GM19452 (cell line): Measurements from ENCODE around the gene AKAP3.
A peak's percentile ranks its signal among the peaks of the same experiment; 100 is the strongest.

Experiments
- ATAC-seq: cut with Tn5 transposase; IDR thresholded peaks from one replicate; pipeline ENCODE4 v1.9.1; 2021; ENCODE audit not compliant: unreplicated experiment

AKAP3 gene

DNA sequence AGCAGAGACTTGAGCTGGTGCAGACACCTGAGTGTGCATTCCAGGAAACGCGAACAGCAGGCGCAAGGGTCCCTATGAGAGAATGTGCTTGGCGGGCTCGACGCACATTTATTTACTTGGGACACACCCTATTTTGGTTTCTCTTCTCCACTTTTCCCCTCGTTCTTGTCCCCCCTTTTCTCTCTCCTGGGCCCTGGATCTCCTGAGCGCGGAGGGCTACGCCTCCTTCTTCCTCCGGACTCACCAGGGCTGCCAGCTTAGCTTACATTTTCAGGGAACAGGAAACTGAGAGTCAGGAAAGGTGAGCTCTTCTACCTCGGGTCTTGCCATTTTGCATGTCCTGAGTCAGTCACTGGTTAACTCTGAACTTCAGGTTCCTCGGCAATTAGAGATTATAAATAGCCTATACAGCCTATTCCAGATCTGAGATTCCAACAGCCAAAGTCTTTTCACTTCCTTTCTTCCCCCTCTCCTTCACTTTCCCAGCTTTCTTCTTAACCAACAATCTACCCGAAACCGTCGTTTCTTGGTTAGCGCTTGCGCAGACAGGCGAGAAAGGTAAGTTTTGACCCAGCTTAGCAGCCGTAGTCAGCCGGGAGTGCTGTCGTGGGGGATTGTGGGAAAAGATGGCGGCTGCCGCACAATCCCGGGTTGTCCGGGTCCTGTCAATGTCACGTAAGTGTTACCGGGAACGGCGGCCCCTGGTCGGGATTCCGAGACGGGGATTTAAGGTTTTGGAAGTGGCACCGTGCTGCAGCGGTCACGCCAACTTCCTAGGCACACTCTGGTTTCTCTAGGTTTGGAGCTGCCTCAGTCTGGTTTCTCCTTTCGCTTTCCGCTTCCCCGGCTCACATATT, at the start of gene AKAP3, which contains the start of gene NDUFA9:
AKAP3 (minus strand) TSS at position 551 of the 857 bp plus-strand sequence. CDS start 10,855 bp downstream, outside the sequence.
NDUFA9 (plus strand) TSS at position 614 of the 857 bp plus-strand sequence; CDS start at position 627, 13 bp downstream.
- ATAC-seq = peak; percentile 90

DNA sequence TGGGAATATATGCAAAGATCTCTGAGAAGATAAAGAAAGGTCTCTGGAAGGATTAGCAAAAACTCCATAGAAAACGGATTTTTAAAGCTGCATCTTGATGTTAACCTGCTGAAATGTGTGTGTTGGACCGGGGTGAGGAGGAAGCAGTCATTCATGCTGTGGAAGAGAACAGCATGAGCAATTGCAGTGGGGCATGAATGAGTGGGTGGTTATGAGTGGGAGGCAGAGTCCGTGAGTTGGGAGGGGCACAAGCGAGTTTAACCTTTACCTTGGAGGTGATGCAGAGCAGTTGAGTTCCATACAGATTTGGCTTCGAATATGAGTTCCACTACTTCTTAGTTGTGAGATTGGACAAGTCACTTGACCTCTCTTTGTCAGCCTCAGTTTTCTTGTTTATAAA, 41.9 kb upstream of the AKAP3 start:
- ATAC-seq = no peak

DNA sequence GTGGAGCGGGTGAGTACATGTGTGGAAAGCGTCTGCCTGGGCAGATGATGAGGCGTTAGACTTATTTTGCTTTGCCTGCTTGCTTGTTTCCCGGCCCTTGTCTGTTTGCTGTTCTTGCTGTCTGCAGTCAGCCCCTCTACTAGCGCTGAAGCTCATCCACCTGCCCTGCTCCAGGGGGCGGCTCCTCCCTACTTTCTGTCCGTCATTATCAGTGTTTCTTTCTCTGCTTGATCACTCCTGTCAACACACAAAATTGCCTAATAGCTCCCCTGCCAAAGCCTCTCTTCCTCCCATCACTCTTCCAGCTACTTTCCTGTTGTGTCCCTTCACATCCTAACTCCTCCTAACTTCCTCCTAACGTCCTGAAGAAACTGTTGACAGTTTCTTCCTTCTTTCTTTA, 36.5 kb upstream of the AKAP3 start:
- no peak for ATAC-seq

DNA sequence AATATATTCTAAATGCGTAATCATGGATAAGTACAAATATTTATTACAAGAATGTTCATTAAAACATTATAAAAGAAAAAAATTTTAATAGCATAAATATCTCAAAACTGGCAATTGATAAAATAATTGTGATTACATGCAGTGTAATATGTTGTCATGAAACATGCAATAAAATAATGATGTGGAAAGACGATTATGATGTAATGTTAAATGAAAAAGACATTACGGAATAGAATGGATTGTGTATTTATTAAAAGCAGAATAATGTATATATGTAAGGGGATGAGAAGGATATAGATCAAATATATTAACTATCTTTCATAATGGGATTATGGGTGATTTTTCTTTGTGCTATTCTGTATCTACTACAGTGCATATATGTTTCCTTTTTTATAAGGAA, 32.9 kb upstream of the AKAP3 start:
- ATAC-seq = no peak

DNA sequence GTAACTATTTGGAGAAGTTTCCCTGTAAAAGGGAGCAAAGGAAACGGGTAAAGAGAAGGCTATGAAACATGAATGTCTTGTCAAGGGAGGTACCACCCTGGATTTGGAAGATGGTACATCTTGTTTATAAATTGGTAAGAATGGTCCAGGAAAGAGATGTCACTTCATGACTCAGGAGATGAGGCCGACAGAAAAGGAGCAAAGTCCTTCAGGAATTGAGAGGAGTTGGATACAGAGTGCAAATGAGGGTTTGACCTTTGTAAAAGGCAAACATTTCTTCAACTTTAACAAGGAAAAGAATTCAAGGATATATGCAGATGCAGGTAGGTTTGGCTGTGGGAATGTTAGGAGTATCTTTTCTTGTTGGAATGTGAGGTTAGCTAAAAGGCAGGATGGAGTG, 30.9 kb upstream of the AKAP3 start:
- no peak for ATAC-seq

DNA sequence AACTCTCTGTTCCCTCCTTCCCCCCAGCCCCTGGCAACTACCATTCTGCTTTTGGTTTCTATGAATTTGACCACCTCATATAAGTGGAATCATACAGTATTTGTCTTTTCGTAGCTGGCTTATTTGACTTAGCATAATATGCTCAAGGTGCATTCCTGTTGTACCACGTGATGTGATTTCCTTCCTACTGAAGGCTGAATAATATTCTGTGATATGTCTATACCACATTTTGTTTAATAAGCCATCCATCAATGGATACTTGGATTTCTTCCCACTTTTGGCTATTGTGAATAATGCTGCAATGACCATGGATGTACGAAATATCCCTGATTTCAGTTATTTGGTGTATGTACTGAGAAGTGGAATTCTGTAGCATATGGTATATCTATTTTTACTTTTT, 16.4 kb upstream of the AKAP3 start:
- ATAC-seq = no peak

DNA sequence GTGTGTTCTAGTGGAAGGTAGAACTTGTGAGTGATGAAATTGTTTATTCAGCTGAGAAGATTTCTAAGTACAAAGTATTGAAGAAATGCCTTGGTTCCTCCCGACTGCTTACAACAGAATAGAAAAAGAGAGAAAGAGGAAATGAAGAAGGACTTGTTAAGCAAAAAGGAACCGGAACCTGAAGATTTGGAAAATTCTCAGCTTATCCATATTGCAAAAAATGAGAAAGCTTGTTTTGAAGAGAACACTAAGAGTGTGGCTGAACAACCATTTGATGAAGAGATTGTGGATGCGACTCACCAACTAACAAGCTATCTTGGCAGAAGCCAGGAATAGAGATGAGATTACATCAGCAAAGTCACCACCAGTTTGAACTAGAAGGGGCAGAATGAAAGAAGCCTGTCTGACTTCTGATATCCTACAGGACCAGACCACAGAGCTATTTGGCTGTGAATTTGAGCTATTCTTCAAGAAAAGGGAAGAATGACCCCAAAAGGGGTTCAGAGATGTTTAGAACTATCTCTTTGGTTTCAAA, 15.2 kb upstream of the AKAP3 start:
- ATAC-seq = no peak

DNA sequence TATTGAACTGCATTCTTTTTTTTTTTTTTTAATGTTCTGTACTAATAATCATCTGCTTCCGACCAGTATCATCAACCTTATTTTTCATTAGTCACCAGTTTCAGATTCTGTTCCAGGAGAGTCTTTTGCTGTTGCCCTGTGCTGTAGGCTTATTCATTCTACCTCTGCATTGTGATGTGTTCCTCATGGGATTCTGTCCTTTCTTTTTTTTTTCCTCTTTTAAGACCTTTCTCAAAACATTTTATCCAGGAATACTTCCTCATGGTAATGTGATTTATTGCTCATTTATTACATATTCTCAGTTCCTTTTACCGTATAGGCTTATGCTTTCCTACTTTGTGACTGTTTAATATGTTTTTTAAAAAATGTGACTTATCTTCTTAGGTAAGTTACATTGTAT, 4.8 kb upstream of the AKAP3 start:
- no peak for ATAC-seq

DNA sequence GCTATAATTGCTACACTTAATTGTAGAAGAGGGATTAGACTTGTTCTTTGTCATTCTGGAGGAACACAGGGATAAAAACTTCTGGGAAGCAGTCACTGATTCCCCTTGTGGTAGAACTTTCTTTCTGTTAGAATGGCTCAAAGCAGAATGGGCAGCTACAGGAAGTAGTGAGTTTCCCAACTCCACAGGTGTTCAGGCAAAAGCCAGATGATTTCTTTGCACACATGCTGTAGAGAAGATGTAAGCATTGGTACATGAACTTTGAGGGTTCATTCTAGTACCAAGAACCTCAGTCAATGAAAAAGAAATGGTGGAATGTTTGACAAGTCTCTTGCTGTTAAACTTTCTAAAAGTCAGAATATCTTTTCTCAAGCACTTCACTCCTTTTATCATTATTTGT, 4.4 kb upstream of the AKAP3 start:
- ATAC-seq = no peak

DNA sequence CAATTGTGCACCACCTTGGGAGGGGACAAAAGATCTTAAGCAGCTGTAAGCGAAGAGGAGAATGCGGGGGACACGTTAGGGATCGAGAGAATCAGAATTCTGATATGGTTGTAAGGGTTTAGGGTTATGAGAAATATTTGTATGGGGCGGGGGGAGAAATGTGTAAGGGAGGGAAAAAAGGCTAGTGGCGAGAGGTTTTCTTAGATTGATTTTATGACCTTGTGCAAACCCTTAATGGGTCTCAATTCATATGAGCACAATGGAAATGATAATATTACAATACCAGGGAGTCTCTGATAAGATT, 459 bp upstream of the AKAP3 start:
- no peak for ATAC-seq

DNA sequence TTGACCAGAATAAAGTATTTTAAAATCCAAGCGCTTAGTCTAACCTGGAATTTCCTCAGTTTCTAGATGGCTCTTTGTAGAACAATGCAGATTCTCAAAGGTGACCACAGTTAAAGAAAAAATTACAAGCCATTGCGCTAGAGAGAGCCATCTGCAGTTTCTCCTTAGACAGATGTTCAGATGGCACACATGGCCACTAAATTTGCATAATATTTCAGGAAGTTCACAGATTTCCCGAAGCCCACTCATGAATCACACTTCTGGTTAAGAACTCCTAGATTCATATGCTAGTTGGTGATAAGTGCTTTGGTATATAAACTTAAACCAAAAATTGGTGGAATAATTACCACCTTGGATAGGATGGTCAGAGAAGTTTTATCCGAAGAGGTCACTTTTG, 749 bp downstream of the AKAP3 start:
- ATAC-seq = no peak

DNA sequence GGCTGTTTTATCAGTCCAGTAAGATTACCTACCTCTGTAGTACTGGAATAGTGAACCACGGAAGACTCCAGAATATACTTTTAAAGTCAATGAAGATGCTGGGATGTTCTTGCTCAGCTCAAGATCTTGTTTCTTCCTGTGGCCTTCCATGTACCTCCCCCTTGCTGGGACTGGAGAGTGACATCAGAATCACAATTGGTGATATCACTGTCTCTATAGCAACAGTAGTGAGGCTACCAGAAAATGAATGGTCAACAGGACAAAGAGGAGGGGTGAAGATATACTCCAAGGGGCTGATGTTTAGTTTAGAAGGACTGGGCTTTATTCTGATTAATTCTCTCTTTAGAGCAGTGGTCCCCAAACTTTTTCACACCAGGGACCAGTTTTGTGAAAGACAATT, 3.8 kb downstream of the AKAP3 start:
- ATAC-seq = no peak

DNA sequence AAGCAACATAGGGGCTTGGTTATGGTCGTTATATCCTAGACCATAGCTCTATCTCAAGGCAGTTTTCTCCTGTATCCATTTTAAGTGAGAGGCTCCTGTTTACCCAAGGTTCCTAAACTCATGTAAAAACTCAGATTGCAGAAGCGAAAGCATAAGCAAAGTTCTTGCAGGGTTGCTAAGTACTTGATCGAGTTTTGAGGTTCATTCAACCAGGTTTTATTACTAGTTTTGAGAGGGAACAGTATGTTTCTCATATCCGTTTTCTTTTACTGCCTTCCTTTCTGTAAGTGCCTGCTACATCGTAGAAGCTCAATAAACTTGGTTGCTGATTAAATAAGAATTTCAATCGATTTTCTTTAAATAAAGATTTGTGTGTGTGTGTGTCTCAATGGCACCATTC, 5.1 kb downstream of the AKAP3 start:
- ATAC-seq = no peak

DNA sequence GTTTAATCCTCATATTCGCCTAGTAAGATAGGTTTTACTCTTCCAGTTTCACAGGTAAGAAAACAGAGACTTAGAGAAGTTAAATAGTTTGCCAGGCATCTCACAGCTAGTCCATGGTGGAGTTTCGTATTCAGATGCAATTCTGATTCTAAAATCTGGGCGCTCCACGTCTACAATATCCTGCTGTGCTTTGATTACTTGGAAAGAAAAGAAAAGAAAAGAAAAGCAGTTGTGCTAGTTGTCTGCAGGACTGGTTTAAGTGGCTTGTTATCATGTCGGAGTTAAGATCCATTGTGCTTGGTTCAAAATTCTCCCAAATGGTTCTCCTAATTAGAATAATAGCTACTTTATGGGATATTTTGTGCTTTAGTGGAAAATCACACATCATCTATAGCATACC, 18.6 kb downstream of the AKAP3 start:
- no peak for ATAC-seq

DNA sequence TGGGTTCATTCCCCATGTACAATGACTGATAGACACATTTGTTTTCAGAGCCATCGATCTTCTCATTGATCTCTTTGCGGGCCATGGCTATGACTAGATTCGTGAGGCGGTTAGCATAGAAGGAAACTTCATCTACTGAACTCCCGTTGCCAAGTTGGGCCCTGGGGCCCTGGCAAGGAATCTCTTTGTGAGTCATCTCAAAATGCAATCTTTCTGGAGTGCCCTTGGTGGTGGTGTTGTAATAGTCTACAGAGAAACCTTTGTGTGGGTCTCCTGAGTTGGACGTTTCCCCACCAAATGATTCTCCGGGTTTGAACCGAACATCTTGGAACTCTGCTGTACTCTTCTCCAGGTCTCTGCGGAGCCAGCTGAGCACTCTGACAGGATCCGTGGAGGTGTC, 20.4 kb downstream of the AKAP3 start:
- ATAC-seq = no peak

DNA sequence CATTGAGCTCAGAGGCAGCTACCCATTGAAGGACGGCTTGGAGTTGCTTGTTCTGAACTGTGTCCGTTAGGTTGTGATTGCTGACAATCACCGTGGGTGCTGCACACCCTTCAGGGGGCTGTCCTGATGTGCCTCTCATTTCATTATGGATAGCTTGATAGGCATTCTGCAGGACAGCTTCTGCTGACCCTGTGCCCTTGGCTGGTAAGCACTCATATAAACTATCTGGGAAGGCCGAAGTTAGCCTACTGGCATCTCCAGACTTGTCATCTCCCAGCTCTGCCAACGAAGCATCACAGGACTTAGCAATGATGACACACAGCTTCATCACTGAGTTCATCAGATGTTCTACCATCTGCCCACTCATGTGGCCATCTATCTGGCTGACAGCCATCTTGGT, 22.3 kb downstream of the AKAP3 start:
- no peak for ATAC-seq

DNA sequence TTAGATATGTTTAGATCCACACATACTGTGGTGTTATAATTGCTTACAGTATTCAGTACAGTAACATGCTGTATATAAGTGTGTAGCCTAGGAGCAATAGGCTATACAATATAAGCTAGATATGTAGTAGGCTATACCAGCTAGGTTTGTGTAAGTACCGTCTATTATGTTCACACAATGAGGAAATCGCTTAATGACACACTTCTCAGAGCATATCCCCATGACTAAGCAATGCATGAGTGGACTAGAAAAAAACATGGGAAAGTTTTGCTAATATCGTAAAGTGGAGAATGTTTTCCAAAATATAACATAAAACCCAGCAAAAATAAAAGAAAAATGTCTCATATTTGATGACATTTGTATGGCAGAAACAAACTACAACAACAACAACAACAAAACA, 27.3 kb downstream of the AKAP3 start:
- ATAC-seq = no peak

DNA sequence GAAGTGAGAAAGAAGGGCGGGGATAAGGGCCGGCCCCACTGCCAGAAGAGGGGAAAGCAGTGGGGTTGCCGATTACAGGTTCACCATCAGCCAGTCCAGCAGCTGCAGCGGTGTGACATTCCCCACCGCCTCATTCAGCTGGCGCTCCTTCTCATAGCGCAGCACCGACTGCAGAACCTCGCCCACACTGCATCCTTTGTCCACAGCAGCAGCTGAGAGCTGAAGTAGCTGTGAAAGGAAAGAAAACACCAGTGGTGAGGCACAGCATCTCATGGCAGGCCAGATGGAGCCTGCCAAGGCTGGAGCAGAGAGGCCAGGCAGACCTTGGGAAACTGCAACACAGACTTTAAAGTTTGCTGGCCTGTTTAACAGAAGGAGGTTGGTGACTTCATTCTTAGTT, 33.2 kb downstream of the AKAP3 start:
- no peak for ATAC-seq

DNA sequence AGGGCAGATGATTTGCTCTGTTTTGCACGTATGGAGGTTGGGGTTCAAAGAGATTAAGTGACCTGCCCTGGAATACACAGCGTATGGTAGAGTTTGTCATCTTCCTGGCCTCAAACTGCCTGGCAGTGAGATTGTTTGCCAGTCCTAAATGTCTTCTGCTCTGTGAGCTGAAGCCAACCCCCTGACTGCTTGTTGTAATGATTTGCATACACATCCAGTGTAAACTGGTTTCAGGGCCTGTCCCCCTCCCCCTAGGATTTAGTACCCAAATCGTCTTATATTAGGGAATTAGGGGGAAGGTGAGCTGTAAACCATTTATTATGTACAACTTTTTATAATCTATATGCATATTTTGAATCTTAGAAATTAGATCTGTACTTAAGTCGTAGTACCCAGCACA, 38.4 kb downstream of the AKAP3 start:
- ATAC-seq = no peak

DNA sequence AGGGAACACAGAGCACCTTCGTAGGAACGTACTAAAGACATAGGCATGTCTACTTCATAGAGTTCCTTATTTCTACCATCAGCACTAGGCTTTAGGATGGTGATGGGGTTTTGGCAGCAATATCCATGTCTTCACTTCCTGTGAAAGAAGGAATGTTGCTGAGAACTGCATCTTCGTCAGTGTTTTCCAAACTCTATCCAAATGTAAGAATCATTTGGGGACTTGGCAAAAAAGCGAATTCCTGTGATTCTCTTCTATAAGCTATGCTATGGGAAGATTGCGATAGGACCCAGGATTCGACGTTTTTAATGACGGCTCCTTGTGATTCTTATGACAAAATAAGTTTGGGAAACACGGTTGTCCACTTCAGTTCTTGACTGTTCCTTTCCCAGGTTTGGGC, 39.8 kb downstream of the AKAP3 start:
- ATAC-seq = no peak

DNA sequence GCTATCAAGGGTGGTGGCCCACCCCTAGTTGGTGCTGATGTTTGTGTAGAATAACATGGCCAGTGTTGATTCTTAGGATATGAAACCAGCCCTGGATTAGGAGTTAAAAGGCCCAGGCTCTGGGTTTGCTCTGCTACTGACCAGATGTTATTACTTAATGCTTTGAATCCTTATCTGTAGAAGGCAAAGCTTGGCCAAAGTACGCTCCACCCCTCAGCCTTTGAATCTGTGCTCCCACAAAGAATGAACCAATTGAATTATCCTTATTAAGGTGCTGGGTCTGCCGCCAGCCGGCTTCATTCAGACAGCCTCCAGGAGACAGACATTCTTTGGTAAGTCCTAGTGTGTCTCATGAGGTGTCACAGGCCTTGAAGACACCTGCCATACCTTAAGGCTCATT, 41.8 kb downstream of the AKAP3 start:
- no peak for ATAC-seq

DNA sequence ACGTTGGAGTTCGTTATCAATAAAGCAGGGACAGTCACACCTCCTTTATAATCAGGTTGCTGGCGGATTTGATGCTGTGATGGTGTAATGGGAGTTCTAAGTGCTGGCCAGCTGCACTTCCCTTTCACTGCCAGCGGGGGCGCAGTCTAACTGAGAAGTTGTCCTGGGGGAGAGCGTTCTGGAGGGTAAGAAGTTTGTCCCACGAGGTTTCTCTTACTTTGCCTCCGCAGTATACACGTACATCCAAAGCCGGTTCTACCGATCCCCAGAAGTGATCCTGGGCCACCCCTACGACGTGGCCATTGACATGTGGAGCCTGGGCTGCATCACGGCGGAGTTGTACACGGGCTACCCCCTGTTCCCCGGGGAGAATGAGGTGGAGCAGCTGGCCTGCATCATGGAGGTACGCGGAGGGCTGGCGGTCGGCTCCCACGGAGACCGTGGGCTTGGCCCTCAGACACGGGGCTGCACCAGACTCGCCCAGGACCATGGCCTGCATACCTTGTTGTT, 44.1 kb downstream of the AKAP3 start:
- peak; percentile 95 for ATAC-seq

DNA sequence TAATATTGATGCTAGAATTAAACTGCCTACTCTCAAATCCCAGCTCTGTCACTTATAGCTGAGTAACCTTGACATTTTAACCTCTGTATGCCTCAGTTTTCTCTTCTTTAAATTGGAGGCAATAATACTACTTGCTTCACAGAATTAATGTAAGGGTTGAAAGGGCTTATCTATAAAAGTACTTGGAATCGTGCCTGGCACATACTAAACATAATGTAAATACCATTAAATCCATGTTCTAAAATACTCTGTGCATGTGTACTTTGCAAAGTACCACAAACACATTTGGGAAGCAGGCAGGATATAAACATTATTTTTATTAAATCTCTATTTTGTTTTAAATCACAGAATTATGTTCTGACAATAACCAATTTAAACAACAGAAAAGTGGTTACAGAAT, 44.9 kb downstream of the AKAP3 start:
- ATAC-seq = no peak
